H1 (cell line): Measurements from ENCODE around the gene BBS9. TPM values are rescaled to one million over a fixed set of nuclear protein-coding genes. Genes with fewer than 3 reads are reported as not detected.

ENCODE experiments used
- CTCF ChIA-PET: fragments of 300-600 bp; sonication (Branson Sonifier 250); formaldehyde crosslinking; loops from one replicate; lab custom pipeline; 2021; ENCODE audit not compliant: partially characterized antibody; lab: Charles Lee
- POLR2A ChIA-PET: fragments of 300-600 bp; sonication (Branson Sonifier 250); formaldehyde crosslinking; loops from one replicate; lab custom pipeline; 2021; ENCODE audit warnings: inconsistent platforms; ENCODE audit not compliant: partially characterized antibody; lab: Charles Lee
- DNase-seq, 2 experiments: peaks; one replicate each; pipeline versions ENCODE4 v3.0.0 to v3.0.0-alpha.2; 2010 to 2022; ENCODE audit warnings: low spot score in 2 of 2, low read depth in 1 of 2, mixed read lengths in 1 of 2
- FAIRE-seq: peaks from 2 replicates; lab custom pipeline; 2011; peaks lifted over from hg19 to GRCh38; lab: Jason Lieb, UNC
- H2AFZ ChIP-seq: 2 replicates; pipeline ENCODE4 v1.8.1; 2012; ENCODE audit warnings: low read length, inconsistent platforms
- H2AK5ac ChIP-seq: 2 replicates; pipeline ENCODE4 v1.6.1; 2013; ENCODE audit warnings: low read depth, low read length
- H2BK120ac ChIP-seq: replicated peaks from 2 replicates; pipeline ENCODE3; 2013; ENCODE audit warnings: low read depth, low read length, inconsistent platforms
- H2BK12ac ChIP-seq: 2 replicates; pipeline ENCODE4 v1.6.1; 2013; ENCODE audit warnings: low read depth, low read length
- H2BK15ac ChIP-seq: 2 replicates; pipeline ENCODE4 v1.6.1; 2013; ENCODE audit warnings: low read length
- H2BK20ac ChIP-seq: 2 replicates; pipeline ENCODE4 v1.6.1; 2013; ENCODE audit warnings: low read length
- H2BK5ac ChIP-seq: 2 replicates; pipeline ENCODE4 v1.6.1; 2013; ENCODE audit warnings: low read depth, low read length
- H3K14ac ChIP-seq: 2 replicates; pipeline ENCODE4 v1.6.1; 2013; ENCODE audit warnings: inconsistent platforms; ENCODE audit not compliant: insufficient read length
- H3K18ac ChIP-seq: 2 replicates; pipeline ENCODE4 v1.6.1; 2013; ENCODE audit warnings: low read length; ENCODE audit errors: extremely low read depth
- H3K23ac ChIP-seq: 2 replicates; pipeline ENCODE4 v1.6.1; 2013; ENCODE audit warnings: inconsistent platforms; ENCODE audit not compliant: insufficient read length
- H3K23me2 ChIP-seq: 2 replicates; pipeline ENCODE4 v1.6.1; 2013; ENCODE audit warnings: low read depth, low read length
- H3K27ac ChIP-seq: 2 replicates; pipeline ENCODE4 v1.6.1; 2011; ENCODE audit warnings: low read depth, low read length, inconsistent platforms
- H3K27me3 ChIP-seq, 4 experiments: replicated peaks in 1 of 4; 1 replicate in 1 of 4; 2 replicates in 3 of 4; pipeline versions ENCODE4 v1.6.1 to v1.8.1; 2011 to 2013; ENCODE audit warnings: low read length in 3 of 4, mild to moderate bottlenecking in 3 of 4, inconsistent platforms in 2 of 4, mixed read lengths in 2 of 4, moderate library complexity in 1 of 4; ENCODE audit not compliant: control insufficient read depth in 3 of 4, insufficient read depth in 3 of 4; ENCODE audit errors: extremely low read depth in 1 of 4
- H3K36me3 ChIP-seq, 4 experiments: 2 replicates each; pipeline versions ENCODE4 v1.6.1 to v1.8.1; 2011 to 2013; ENCODE audit warnings: mild to moderate bottlenecking in 4 of 4, low read length in 3 of 4, moderate library complexity in 2 of 4, control low read depth in 1 of 4, inconsistent platforms in 1 of 4; ENCODE audit not compliant: insufficient read depth in 4 of 4, control insufficient read depth in 2 of 4
- H3K4ac ChIP-seq: replicated peaks from 2 replicates; pipeline ENCODE3; 2013; ENCODE audit warnings: low read length, low read depth, mixed read lengths, inconsistent platforms; ENCODE audit not compliant: insufficient read length
- H3K4me1 ChIP-seq, 4 experiments: replicated peaks in 1 of 4; 1 replicate in 1 of 4; 2 replicates in 3 of 4; pipeline versions ENCODE4 v1.6.1 to v1.8.1; 2011 to 2013; ENCODE audit warnings: low read length in 3 of 4, inconsistent platforms in 2 of 4, mixed read lengths in 1 of 4; ENCODE audit not compliant: insufficient read depth in 4 of 4, control insufficient read depth in 3 of 4
- H3K4me2 ChIP-seq, 2 experiments: 2 replicates each; pipeline versions ENCODE4 v1.6.1 to v1.8.1; 2011 to 2013; ENCODE audit warnings: low read depth in 2 of 2, low read length in 2 of 2, control low read depth in 1 of 2, inconsistent platforms in 1 of 2, mild to moderate bottlenecking in 1 of 2; ENCODE audit not compliant: insufficient read depth in 1 of 2
- H3K4me3 ChIP-seq, 4 experiments: fragments of 200-600, 300-600 bp in 1 of 4; sonication (generic), shearing (Covaris generic), sonication (Bioruptor Twin) in 1 of 4; 2 replicates each; pipeline versions ENCODE4 v1.5.1 to v1.8.1; 2011 to 2016; ENCODE audit warnings: low read length in 4 of 4, low read depth in 3 of 4, control low read depth in 2 of 4, inconsistent platforms in 2 of 4, mild to moderate bottlenecking in 2 of 4, mixed read lengths in 1 of 4, moderate library complexity in 1 of 4; ENCODE audit not compliant: insufficient read depth in 2 of 4; ENCODE audit errors: extremely low read depth in 1 of 4
- H3K56ac ChIP-seq: replicated peaks from 2 replicates; pipeline ENCODE3; 2013; ENCODE audit warnings: low read depth, mild to moderate bottlenecking, mixed read lengths, low read length, inconsistent platforms; ENCODE audit not compliant: insufficient read length
- H3K79me1 ChIP-seq: 2 replicates; pipeline ENCODE4 v1.6.1; 2013; ENCODE audit warnings: low read depth, low read length, control low read depth
- H3K79me2 ChIP-seq, 2 experiments: 2 replicates each; pipeline versions ENCODE4 v1.6.1 to v1.8.1; 2012 to 2013; ENCODE audit warnings: low read length in 2 of 2, mild to moderate bottlenecking in 2 of 2, inconsistent platforms in 1 of 2; ENCODE audit not compliant: insufficient read depth in 2 of 2, control insufficient read depth in 1 of 2
- H3K9ac ChIP-seq, 4 experiments: replicated peaks in 1 of 4; 1 replicate in 1 of 4; 2 replicates in 3 of 4; pipeline versions ENCODE4 v1.6.1 to v1.8.1; 2011 to 2013; ENCODE audit warnings: low read depth in 3 of 4, low read length in 3 of 4, control low read depth in 2 of 4, mild to moderate bottlenecking in 2 of 4, moderate library complexity in 2 of 4, inconsistent platforms in 1 of 4; ENCODE audit errors: extremely low read depth in 1 of 4
- H3K9me3 ChIP-seq, 2 experiments: 2 replicates each; pipeline versions ENCODE4 v1.6.1 to v1.8.1; 2012 to 2013; ENCODE audit warnings: mild to moderate bottlenecking in 2 of 2, moderate library complexity in 2 of 2, control low read depth in 1 of 2, inconsistent platforms in 1 of 2, low read depth in 1 of 2, low read length in 1 of 2, mixed read lengths in 1 of 2; ENCODE audit not compliant: insufficient read depth in 2 of 2
- H4K20me1 ChIP-seq, 2 experiments: replicated peaks in 1 of 2; 2 replicates each; pipeline versions ENCODE3 to v1.8.1; 2011 to 2013; ENCODE audit warnings: inconsistent platforms in 2 of 2, low read length in 2 of 2, mild to moderate bottlenecking in 1 of 2; ENCODE audit not compliant: insufficient read depth in 2 of 2, control insufficient read depth in 1 of 2
- H4K5ac ChIP-seq: 2 replicates; pipeline ENCODE4 v1.6.1; 2013; ENCODE audit warnings: low read length, low read depth, mixed read lengths, inconsistent platforms; ENCODE audit not compliant: insufficient read length
- H4K8ac ChIP-seq: 2 replicates; pipeline ENCODE4 v1.8.0; 2013; ENCODE audit warnings: mild to moderate bottlenecking, moderate library complexity, low read length, inconsistent platforms; ENCODE audit not compliant: insufficient read depth; ENCODE audit errors: extremely low read depth
- H4K91ac ChIP-seq: replicated peaks from 2 replicates; pipeline ENCODE3; 2013; ENCODE audit warnings: low read length, mixed read lengths, inconsistent platforms; ENCODE audit not compliant: insufficient read length
- KDM4A ChIP-seq: IDR thresholded peaks from one replicate; pipeline ENCODE4 v1.7.1; 2012; ENCODE audit warnings: low read depth, mild to moderate bottlenecking, moderate library complexity, low read length, inconsistent platforms; ENCODE audit not compliant: severe bottlenecking
- SUZ12 ChIP-seq: fragments of 200-600 bp; sonication (generic); IDR thresholded peaks from 2 replicates; pipeline ENCODE4 v1.6.1; 2012; ENCODE audit warnings: mild to moderate bottlenecking, inconsistent platforms, low read length, moderate library complexity, mixed read lengths
- WGBS, 2 experiments: shearing (Covaris generic) in 1 of 2; methylation state at CpG; one replicate each; pipeline versions ENCODE4 v1.1.6 to v1.1.7; 2013 to 2015; ENCODE audit warnings: low lambda C conversion rate in 2 of 2, mixed read lengths in 2 of 2, inconsistent platforms in 1 of 2, low coverage in 1 of 2, missing lambda C conversion rate in 1 of 2; ENCODE audit not compliant: insufficient replicate concordance in 2 of 2, insufficient coverage in 1 of 2, insufficient read length in 1 of 2; ENCODE audit errors: extremely low coverage in 1 of 2, missing lambda C conversion rate in 1 of 2; 5-methylcytosine and 5-hydroxymethylcytosine counted together
- polyA plus RNA-seq, 7 experiments: library from polyadenylated mRNA; depleted of rRNA in 3 of 7; stranded (reverse) in 5 of 7; unstranded in 2 of 7; fragments of >200 nt in 5 of 7; fragments of 200-250 nt in 2 of 7; gene quantifications; 1 replicate in 5 of 7; 2 replicates in 1 of 7; 4 replicates in 1 of 7; pipeline versions ENCODE4 v1.2.1 to v1.2.3, GENCODE V29; 2011 to 2013; ENCODE audit warnings: missing spikeins in 2 of 7, mixed read lengths in 2 of 7
- total RNA-seq: library from RNA; stranded (reverse); fragmentation: NEBNext Ultra II Directional; extraction: Animal tissue kit (Norgen Biotek cat#: 25700); gene quantifications from 2 replicates; pipeline ENCODE4 v1.2.1, GENCODE V29; 2021

BBS9 gene
- total and polyA plus RNA-seq, 2 of the 8 experiments (the other 6 are each of a cell fraction or from before 2014, with no cell fraction given): 22.3 to 37.0 TPM

- H2BK5ac ChIP-seq: no peak overlapping the region
- no peak overlapping the region for H2BK120ac ChIP-seq
- FAIRE-seq (no peak), DNase-seq (no peak)
- no peak overlapping the region for H3K23ac ChIP-seq
- no peaks in the 10 kb centered on the region for H3K23me2 ChIP-seq
- H3K4me1 ChIP-seq: no peaks in the 10 kb centered on the region
- H3K27ac ChIP-seq: no peak overlapping the region
- H4K91ac ChIP-seq: no peak overlapping the region
- H3K79me1 ChIP-seq: no peaks in the 10 kb centered on the region
- H4K20me1 ChIP-seq: peaks cover 0 to 2% of the 10 kb centered on the region in 2 experiments
- no peak overlapping the region for H3K14ac ChIP-seq
- H3K36me3 ChIP-seq: no peaks in the 10 kb centered on the region
- H3K9me3 ChIP-seq: no peaks in the 10 kb centered on the region
- H4K8ac ChIP-seq: no peak overlapping the region
- no peaks in the 10 kb centered on the region for H3K27me3 ChIP-seq
- 100% methylated on average over 2 of the region's 2 CpGs; no CpG with 5 or more reads in 1 of the 2 experiments for WGBS, 2 experiments
- H3K79me2 ChIP-seq: no peaks in the 10 kb centered on the region
- no peak overlapping the region for H3K18ac ChIP-seq
- H3K9ac ChIP-seq: no peak overlapping the region
- H2BK15ac ChIP-seq: no peak overlapping the region
- H3K4me2 ChIP-seq: no peak overlapping the region
- H3K56ac ChIP-seq: no peak overlapping the region
- no peak overlapping the region for H2BK20ac ChIP-seq
- CTCF ChIA-PET: no interaction called here
- no peak overlapping the region for H2AFZ ChIP-seq
- no peak overlapping the region for H3K4ac ChIP-seq
- H2AK5ac ChIP-seq: no peak overlapping the region
- no peak overlapping the region for H2BK12ac ChIP-seq
- POLR2A ChIA-PET: no interaction called here
- no peak overlapping the region for H3K4me3 ChIP-seq
- no peak overlapping the region for H4K5ac ChIP-seq
- TF ChIP-seq SUZ12: no peak
- no peak for TF ChIP-seq KDM4A
These were observed 387.8 kb downstream of the BBS9 start for GRCh38 chr7:33517191-33517590.
